HG02763 (cell line): Measurements from ENCODE around the gene PLIN3.
"Not testable (repeated sequence)": the region's sequence is repeated elsewhere in the genome, so short reads cannot be mapped to it uniquely, and the experiment has no call there.

Source experiments
- ATAC-seq: cut with Tn5 transposase; IDR thresholded peaks from one replicate; pipeline ENCODE4 v1.9.1; 2021; ENCODE audit warnings: mild to moderate bottlenecking, moderate library complexity; ENCODE audit not compliant: unreplicated experiment

Gene PLIN3

DNA sequence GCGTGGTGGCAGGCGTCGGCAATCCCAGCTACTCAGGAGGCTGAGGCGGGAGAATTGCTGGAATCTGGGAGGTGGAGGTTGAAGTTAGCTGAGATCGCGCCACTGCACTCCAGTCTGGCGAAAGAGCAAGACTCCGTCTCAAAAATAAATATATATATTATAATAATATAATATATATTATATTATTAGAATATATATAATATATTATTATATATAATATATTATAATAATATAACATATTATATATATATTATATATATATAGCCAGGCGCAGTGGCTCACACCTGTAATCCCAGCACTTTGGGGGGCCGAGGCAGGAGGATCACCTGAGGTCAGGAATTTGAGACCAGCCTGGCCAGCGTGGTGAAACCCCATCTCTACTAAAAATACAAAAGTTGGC, 25.5 kb upstream of the PLIN3 start:
- not testable (repeated sequence) for ATAC-seq

DNA sequence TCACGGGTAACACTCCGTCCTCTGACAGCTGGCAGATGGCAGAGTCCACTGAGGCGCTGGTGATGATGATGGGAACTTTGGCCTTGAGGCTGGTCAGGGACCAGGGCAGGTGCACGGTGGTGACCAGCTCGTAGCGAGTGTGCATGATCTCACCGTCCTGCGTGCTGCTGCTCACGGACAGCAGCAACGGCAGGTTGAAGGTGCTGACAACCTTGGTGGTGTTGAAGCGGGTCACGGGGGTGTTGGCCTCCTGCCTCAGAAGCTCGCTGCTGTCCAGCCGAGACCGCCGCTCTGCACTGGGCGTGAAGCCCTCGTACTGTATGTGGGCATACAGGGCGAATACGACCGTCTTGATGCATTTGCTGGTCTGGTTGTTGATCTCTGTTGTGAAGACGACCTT, 23.6 kb upstream of the PLIN3 start:
- no peak for ATAC-seq

DNA sequence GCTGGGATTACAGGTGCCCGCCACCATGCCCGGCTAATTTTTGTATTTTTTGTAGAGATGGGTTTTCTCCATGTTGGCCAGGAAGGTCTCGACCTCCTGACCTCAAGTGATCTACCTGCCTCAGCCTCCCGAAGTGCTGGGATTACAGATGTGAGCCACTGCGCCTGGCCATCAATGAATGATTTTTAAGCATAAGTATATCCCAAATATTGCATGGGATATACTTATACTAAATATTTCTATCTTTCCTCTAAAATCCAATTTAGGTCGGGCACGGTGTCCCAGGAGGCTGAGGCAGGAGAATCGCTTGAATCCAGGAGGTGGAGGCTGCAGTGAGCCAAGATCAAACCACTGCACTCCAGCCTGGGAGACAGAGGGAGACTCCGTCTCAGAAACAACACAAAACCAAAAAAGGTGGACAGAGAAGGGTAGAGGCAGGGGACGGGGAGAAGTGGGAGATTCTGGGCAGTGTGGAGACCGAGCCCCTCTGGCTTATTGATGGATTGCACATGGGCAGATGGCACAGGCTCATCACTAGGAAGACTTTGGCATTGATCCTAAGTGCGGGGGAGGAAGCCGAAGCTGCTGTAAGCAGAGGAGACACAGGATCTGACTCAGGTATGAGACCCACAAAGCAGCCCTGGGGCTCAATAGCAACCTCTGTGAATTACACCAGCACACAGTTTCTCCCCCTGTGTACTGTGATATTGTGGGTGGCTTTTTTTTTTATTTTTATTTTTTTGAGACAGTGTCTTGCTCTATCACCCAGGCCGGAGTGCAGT, 21.8 kb upstream of the PLIN3 start:
- ATAC-seq, result no peak

GRCh38 chr19:4887803-4888202, 20.3 kb upstream of the PLIN3 start:
- not testable (repeated sequence) for ATAC-seq

DNA sequence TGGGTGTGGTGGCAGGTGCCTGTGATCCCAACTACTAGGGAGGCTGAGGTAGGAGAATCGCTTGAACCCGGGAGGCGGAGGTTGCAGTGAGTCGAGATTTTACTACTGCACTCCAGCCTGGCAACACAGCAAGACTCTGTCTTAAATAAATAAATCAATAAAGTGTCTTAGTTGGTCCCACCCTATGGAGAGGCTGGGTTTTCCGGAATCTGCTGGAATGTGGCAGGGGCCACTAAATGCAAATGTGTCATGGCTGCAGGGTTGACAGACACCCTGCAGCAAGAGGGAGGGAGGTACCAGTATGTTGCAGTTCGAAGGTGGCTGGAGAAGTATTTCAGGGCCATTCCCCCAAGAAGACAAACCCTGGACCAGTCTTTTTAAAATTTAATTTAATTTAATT, 17.5 kb upstream of the PLIN3 start:
- not testable (repeated sequence) for ATAC-seq

GRCh38 chr19:4882874-4883273, 15.4 kb upstream of the PLIN3 start:
- not testable (repeated sequence) for ATAC-seq

DNA sequence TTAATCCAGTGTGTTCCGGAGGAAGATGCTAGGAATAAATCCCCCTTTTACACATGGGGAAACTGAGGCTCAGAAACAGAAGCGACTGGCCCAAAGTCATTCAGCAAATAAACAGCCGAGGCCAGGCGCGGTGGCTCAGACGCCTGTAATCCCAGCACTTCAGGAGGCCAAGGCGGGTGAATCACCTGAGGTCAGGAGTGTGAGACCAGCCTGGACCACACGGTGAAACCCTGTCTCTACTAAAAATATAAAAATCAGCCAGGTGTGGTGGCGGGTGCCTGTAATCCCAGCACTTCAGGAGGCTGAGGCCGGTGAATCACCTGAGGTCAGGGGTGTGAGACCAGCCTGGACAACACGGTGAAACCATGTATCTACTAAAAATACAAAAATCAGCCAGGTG, 11.6 kb upstream of the PLIN3 start:
- ATAC-seq, result no peak

DNA sequence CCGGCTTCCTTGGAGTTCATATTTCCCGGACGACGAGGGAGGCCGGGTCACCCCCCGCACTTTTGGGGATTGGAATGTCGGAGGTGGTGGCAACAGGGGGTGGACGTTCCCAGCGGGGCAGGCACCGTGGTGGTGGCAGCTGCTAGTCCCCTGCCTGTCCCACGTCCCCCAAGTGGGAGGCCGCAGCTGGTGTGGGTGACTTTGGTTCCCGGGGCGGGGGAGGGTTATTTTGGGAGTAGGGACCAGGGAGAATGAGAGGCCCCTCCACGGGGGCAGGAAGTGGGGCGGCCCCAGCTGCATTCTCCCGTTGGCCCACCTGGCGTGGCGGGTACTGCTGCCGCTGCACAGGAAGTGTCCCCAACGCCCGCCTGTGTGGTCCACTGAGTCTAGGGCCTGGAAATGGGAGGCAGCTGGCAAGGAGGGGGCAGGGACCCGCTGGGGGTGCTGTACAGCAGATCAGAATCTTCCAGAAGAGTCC, 11.1 kb upstream of the PLIN3 start:
- no peak for ATAC-seq

- no peak for ATAC-seq
Measured at GRCh38 chr19:4877753-4878490, 10.5 kb upstream of the PLIN3 start.

GRCh38 chr19:4873930-4874329, 6.5 kb upstream of the PLIN3 start:
- no peak for ATAC-seq

DNA sequence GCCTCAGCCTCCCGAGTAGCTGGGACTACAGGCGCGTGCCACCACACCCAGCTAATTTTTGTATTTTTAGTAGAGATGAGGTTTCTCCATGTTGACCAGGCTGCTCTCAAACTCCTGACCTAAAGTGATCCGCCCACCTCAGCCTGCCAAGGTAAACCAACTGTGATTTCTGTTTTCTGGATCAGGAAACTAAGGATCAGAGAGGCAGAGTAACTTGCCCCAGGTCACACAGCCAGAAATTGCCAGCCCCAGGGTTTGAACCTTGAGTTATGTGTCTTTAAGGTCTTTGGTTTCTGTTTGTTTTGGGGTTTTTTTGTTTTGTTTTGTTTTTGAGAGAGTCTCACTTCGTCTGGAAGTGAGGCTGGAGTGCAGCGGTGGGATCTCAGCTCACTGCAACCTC, 4.2 kb upstream of the PLIN3 start:
- ATAC-seq, result no peak

GRCh38 chr19:4870025-4870700, 2.7 kb upstream of the PLIN3 start:
- no peak for ATAC-seq

GRCh38 chr19:4868286-4868834, 893 bp upstream of the PLIN3 start:
- ATAC-seq, result no peak

GRCh38 chr19:4866595-4867424, 657 bp downstream of the PLIN3 start:
- ATAC-seq, result no peak

DNA sequence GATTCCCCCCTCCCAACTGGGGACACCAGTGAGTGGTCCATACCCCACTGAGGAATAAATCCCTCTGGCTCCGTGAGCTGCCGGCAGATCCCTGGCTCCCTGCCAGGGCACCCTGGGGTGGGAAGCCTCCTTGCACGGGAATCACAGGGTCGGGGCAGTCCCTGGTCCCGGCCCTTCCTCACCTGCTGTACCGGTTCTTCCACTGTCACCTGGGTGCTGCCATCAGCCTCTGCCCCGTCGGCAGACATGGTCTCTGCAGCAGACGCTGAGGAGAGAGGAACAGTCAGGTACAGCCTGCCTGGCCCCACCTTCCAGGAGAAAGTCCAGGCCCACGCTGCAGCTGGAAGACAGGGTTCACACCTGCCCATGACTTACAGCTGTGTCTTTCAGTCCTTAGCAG, 6.3 kb downstream of the PLIN3 start:
- no peak for ATAC-seq

- ATAC-seq, result no peak
Measured at GRCh38 chr19:4859697-4860096, 7.8 kb downstream of the PLIN3 start.

DNA sequence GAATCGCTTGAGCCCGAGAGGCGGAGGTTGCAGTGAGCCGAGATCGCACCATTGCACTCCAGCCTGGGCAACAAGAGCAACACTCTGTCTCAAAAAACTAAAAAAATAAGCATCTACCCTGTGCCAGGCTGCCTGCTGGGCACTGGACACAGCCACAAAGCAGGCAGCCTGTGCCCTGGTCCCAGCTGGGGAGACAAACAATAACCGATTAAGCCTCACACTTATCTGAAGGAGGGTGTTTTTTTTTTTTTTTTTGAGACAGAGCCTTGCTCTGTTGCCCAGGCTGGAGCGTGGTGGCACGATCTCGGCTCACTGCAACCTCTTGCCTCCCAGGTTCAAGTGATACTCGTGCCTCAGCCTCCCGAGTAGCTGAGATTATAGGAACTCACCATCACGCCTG, 11.0 kb downstream of the PLIN3 start:
- ATAC-seq, result not testable (repeated sequence)

DNA sequence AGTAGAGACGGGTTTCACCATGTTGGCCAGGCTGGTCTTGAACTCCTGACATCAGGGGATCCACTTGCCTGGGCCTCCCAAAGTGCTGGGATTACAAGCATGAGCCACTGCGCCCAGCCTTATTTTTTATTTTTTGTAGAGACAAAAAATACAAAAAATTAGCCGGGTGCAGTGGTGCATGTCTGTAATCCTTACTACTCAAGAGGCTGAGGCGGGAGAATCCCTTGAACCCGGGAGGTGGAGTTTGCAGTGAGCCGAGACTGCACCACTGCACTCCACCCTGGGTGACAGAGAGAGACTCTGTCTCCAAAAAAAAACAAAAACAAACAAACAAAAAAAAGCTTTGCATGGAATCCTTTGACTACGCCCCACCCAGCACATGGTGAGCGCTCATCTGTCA, 14.0 kb downstream of the PLIN3 start:
- not testable (repeated sequence) for ATAC-seq

- ATAC-seq, result no peak
Measured at GRCh38 chr19:4852484-4852883, 15.0 kb downstream of the PLIN3 start.

GRCh38 chr19:4851551-4852290, 15.7 kb downstream of the PLIN3 start:
- no peak for ATAC-seq
